Tongue (tissue), 2 donors: ENCODE measurements around the gene DCUN1D2. TPM values are rescaled to one million over a fixed set of nuclear protein-coding genes. Genes with fewer than 3 reads are reported as not detected.
"Not testable (repeated sequence)": the region's sequence is repeated elsewhere in the genome, so short reads cannot be mapped to it uniquely, and the experiment has no call there.

Experiments used
- DNase-seq: peaks from one replicate; pipeline ENCODE4 v3.0.0-alpha.2; 2015
- total RNA-seq: library from RNA; depleted of rRNA; stranded (reverse); fragments of >200 nt; gene quantifications from one replicate; pipeline ENCODE4 v1.2.3, GENCODE V29; 2014

DCUN1D2 gene
- total RNA-seq, 1 donor from 2014 or later = 24.8 TPM

DNA sequence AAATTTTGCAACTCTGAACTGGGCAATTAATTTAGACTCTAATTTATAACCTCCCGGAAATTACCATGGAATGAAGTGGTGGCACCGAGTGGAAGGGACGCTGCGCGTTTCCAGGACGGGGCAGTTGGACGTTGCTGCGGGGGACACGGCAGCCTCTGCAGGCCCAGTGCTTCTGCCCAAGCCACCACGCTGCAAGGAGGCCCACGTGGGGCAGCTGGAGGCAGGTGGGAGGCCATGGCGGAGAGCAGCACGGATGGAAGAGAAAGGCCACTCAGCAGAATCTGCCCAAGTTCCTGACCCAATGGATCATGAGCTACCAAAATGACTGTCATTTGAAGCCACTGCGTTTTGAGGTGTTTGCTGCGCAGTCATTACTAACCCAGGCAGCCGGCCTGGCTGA is 26.0 kb downstream of the DCUN1D2 start:
- no peak for DNase-seq

GRCh38 chr13:113461022-113461751 is 29.3 kb downstream of the DCUN1D2 start:
- DNase-seq = no peak

- no peak for DNase-seq
These were observed 29.9 kb downstream of the DCUN1D2 start for GRCh38 chr13:113460599-113460998.

DNA sequence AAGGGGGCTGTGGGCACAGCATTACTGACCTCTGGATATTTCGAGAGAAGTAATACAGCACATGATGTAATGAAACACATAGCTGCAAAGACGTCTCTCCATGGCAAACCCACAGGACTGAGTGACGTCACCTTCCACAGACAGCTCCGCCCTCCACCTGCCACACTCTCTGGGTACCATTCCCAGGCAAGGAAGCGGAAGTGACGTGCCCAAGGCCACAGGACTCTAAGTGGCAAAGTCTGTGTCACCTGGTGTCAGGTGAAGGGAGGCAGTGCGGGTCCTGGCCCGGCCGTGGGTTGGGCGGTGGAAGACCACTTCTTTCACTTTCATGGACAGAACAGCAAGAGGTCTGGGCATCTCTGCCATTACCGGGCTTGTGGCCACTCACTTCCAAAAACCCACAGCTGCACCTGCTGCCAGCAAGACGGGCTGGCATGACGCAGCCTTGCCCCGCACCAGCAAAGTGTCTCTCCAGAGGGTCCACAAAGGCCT is 30.4 kb downstream of the DCUN1D2 start:
- no peak for DNase-seq

DNA sequence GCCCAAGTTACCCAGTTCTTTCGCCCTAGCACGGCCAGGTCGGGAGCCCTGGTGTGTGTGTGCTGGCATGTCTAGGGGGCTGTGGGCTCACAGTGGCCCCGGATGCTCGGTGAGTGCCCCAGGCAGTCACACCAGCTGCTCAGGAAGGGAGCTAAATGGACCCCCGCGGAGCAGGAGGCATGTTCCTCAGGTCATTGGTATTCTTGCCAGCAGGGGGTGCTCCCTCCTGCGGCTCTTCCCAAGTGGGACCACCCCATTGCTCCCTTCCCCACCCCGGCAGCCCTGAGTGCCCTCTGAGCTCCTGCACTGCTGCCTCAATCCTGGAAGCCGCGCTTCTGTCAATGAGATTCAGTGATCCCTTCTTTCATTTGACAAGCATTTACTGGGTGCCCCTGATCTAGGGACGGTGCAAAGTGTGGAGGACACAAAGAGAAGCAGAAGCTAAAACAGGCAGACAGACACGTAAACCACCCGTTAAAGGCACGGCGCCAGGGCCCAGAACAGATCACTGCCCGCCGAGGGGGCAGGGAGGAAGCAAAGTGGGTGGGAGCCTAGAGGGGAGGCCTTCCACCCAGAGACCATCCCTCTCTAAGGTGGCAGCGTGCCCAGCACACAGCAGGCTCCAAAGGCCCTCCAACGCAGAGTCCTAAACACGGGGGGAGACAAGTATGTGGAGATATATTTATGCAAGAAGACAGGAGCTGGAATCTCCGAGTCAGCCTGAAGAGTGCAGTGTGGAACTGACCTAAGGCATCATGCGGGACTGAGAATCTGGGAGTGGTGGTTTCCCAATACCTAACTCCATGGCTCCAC is 32.1 kb downstream of the DCUN1D2 start:
- peak; percentile 24 for DNase-seq

GRCh38 chr13:113457510-113457909 is 33.0 kb downstream of the DCUN1D2 start:
- no peak for DNase-seq

DNA sequence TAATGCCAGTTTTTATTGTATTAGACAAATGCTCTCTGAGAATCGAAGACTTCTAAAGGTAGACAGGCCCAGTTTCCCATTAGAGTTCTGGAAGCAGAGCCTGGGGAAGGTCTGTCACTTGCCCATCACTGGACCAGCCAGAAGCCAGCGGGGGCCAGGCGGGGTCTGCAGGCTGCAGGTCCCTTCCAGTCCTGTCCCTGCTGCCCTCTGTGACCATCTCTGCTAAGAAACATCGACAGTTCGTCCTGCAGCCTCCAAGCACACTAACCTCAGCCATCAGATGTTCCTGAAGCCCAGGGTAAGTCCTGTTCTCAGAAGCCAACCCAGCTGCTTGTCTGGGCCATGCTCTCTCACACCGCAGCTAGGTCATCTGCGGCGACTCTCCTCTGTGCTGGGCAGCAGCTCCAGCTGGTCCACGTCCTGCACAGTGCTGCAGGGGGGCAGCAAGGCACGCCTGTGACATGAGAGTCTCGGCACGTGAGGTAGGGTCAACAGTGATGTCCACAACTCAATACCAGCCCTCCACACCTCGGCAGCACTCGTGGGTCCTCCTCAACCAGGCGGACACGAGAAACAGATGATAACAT is 34.3 kb downstream of the DCUN1D2 start:
- no peak for DNase-seq

DNA sequence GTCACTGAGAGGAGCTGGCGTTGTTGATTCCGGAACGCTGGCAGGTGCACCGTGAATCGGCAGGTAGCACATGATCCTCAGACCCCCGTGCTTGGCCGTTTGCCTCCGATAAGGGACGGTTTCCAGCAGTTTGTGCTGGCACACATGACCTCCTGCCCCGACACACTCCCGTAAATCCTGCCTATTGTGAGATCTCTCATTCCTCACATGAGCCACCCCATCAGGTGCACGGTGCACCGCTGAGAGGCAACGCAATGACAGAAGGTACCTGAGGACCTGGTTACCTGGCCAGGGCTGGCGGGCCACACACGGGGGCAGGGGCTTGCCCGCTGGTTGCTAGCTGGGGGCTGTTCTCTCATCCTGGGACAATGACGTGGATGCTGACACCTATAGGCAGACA is 35.1 kb downstream of the DCUN1D2 start:
- no peak for DNase-seq

DNA sequence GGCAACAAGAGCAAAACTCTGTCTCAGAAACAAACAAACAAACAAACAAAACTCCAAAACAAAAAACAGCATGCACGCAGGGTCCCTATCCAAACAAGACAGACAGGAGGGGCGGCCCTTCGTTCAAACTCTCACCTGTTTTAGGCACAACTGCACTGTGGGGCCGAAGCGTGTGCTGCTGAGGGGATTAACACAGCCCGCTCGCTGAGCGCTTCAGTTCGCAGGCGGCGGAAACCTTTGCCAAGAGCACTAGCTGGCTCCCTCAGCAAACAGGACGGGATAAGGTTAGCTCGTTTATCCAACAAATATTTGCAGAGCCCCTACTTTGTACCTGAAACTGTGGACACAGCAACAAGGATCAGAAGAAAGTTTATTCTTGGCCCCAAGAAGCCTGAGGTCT is 35.6 kb downstream of the DCUN1D2 start:
- DNase-seq = peak; percentile 18

DNA sequence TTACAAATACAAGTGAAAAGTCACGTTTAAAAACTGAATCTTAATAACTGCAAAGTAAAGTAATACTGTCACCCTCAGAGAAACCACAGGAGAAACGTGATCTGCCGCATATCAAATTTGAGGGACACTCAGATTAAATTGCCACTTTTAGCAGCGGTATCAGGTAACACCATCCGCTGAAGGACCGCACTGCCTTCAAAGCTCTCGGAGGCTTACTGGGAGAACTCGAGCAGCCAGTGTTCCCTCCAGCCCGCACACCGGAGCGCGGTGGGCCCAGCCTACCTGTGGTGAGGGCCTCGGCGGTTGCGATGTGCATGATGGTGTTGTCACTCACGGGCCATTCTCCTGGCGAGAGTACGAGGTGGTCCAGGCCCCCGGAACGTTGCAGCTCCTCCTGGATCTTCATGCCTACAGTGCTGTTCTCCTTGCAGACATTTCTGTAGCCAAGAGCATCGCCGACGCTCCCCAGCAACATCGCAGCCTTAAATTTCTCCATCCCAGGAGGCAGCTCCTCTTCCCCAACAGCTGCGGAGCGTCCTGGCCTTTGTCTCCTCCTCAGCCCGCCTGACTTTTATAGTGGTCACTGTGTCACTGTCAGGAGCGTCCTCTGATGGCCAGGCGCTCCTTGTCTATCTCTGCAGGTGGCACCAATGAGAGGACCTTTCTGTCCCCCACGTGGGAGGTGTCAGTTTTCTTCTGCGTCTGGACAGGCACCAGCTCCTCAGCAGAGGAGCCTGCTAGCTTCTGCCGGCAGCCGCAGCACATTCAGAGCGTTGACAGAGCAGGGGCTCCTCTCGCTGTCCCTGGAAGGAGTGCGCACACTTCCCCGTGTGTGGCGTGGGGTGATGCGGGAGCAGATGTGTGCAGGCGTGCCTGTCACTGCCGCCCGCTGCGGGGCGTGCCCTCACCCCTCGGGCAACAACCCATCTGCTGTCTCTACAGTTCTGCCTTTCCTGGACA is 37.3 kb downstream of the DCUN1D2 start, which contains the start of gene ADPRHL1:
Gene ADPRHL1 (minus strand): TSS at position 547 of the 960 bp plus-strand sequence. CDS start 51 bp downstream, at position 496.
- peak; percentile 86 for DNase-seq

DNA sequence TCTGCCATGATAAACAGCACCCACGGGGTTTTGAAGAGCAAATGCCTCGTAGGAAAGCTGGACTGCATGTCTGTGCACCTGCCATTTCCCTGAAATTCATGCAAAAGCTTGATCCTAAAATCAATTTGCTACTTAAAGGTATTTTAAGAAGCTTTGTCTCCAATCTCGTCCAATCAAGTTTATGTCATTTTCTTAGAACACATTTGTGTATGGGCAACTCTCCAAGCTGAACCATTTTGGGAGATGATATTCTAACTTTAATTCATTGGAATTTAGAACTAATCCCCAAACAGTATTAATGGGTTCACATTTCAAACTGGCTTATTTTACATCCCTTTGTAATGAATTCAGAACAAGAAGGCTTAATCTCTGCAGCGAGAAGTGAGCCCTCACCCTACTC is 38.0 kb downstream of the DCUN1D2 start:
- peak; percentile 49 for DNase-seq

DNA sequence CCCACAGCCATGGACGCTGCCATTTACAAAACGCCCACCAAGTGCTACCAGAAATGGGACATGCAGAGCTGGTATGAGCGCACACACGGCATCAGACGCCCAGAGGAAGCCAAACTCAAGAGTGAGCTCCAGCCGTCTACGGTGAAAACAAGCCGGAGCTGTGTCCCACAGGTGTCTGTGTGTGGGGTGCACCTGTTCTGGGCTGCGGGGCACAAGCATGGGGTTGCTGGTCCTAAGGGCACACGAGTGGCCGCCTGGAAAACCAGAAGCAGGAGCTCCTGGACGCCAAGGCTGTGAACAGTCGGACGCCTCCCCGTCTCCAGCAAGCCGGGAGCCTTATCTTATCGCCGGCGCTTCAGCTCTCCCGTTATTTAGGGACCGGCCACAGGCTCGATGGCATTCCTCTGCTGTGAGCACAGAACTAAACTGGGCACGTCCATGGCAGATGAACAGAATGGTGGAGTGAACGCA is 38.5 kb downstream of the DCUN1D2 start:
- peak; percentile 73 for DNase-seq

GRCh38 chr13:113450861-113451620 is 39.5 kb downstream of the DCUN1D2 start:
- peak; percentile 58 for DNase-seq

- DNase-seq = not testable (repeated sequence)
These were observed 40.2 kb downstream of the DCUN1D2 start for GRCh38 chr13:113450348-113450744.

GRCh38 chr13:113449693-113450347 is 40.7 kb downstream of the DCUN1D2 start:
- DNase-seq = no peak

- DNase-seq = no peak
These were observed 41.4 kb downstream of the DCUN1D2 start for GRCh38 chr13:113448885-113449692.

- no peak for DNase-seq
These were observed 42.0 kb downstream of the DCUN1D2 start for GRCh38 chr13:113448545-113448884.

DNA sequence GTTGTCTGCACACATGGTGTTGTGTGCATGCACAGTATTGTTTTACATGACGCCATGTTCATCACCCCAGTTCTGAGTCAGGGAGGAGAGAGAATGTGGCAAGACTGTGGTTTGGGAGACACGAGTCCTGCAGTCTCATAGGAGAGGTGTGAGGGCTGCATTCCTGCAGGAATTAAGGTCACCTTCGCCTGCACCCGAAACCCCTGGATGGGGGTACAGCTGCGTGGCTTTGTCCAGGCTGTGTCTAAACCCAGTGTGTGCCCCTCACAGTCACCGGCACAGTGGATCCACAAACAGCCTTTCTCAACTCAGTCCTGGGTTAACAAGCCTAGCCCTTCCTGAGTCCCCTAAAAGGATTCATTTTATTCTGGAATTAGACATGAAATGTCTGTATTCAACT is 42.9 kb downstream of the DCUN1D2 start:
- DNase-seq = no peak

- DNase-seq = no peak
These were observed 44.0 kb downstream of the DCUN1D2 start for GRCh38 chr13:113446488-113446854.
